ENCODE measurements around the gene PLD6. TPM values are rescaled to one million over a fixed set of nuclear protein-coding genes. Genes with fewer than 3 reads are reported as not detected.

Gene PLD6
- total RNA-seq, 5 donors from 2014 or later (not counting 1 experiment from before 2014, with no cell fraction given), result 7.3 to 18.3 (median 11.1) TPM

- Mint-ChIP-seq H3K36me3 (peaks cover 42% of the 10 kb centered on the region), H3K27ac (no peak overlapping the region), H3K4me3 (no peak overlapping the region), H3K4me1 (no peaks in the 10 kb centered on the region), H3K27me3 (no peaks in the 10 kb centered on the region), H3K9me3 (no peaks in the 10 kb centered on the region)
- no peaks in the 10 kb centered on the region for H3K27me3 ChIP-seq (replicated peaks in 1 of 2; ENCODE audit: control insufficient read depth in 2 of 2, extremely low read depth in 1 of 2, insufficient read depth in 2 of 2, low read length in 1 of 2)
- ChIA-PET CTCF (interaction anchor here (0.5 to 0.6 kb wide), 2 partner anchors 32 to 816 kb away, joined by 7 read pairs; no protein-coding TSS in a partner anchor), POLR2A (interaction anchor here in 1 of 2 donors (0.6 kb wide), 1 partner anchor 35 kb away, joined by 4 read pairs; no protein-coding TSS in a partner anchor)
- WGBS (ENCODE audit: insufficient coverage), result 90% methylated on average over 3 of the region's 10 CpGs
- ATAC-seq (replicated peaks in 1 of 4), result no peak
- no peak overlapping the region for H3K27ac ChIP-seq (ENCODE audit: low read length)
- H3K9me3 ChIP-seq, result no peaks in the 10 kb centered on the region
- no peak for DNase-seq
- no peak overlapping the region for H3K4me3 ChIP-seq (ENCODE audit: control insufficient read depth in 1 of 2, extremely low read depth in 1 of 2, low read length in 1 of 2)
- no peaks in the 10 kb centered on the region for H3K4me1 ChIP-seq (ENCODE audit: control insufficient read depth in 1 of 2, extremely low read depth in 1 of 2, insufficient read depth in 2 of 2, low read length in 2 of 2)
- H3K36me3 ChIP-seq (ENCODE audit: control insufficient read depth in 2 of 2, extremely low read depth in 1 of 2, insufficient read depth in 1 of 2, low read length in 1 of 2), result peaks cover 17 to 56% of the 10 kb centered on the region in 2 donors
Observed at GRCh38 chr17:17213775-17214174, 7.6 kb upstream of the PLD6 start.

- Histone ChIP-seq H3K9me3 (no peaks in the 10 kb centered on the region), H3K27ac (ENCODE audit: low read length) (no peak overlapping the region), H3K27me3 (replicated peaks in 1 of 2; ENCODE audit: control insufficient read depth in 2 of 2, extremely low read depth in 1 of 2, insufficient read depth in 2 of 2, low read length in 1 of 2) (no peaks in the 10 kb centered on the region), H3K4me1 (ENCODE audit: control insufficient read depth in 1 of 2, extremely low read depth in 1 of 2, insufficient read depth in 2 of 2, low read length in 2 of 2) (peaks cover 2 to 33% of the 10 kb centered on the region in 2 experiments), H3K4me3 (ENCODE audit: control insufficient read depth in 1 of 2, extremely low read depth in 1 of 2, low read length in 1 of 2) (no peak overlapping the region), H3K36me3 (ENCODE audit: control insufficient read depth in 2 of 2, extremely low read depth in 1 of 2, insufficient read depth in 1 of 2, low read length in 1 of 2) (peaks cover 0 to 4% of the 10 kb centered on the region in 2 donors)
- ChIA-PET POLR2A (no interaction called here), CTCF (interaction anchor here in 1 of 2 donors (0.7 to 1.3 kb wide), 2 partner anchors 66 to 165 kb away, joined by 3 to 4 read pairs; no protein-coding TSS in a partner anchor)
- H3K27me3 Mint-ChIP-seq, result no peaks in the 10 kb centered on the region
- DNase-seq (peak in 1 of 35 experiments; percentile 50), ATAC-seq (replicated peaks in 1 of 4) (no peak)
- WGBS (ENCODE audit: insufficient coverage), result 50% methylated on average over 1 of the region's 8 CpGs
- peaks cover 24 to 29% (median 27%) of the 10 kb centered on the region in 3 donors for H3K4me1 Mint-ChIP-seq
- H3K9me3 Mint-ChIP-seq, result no peaks in the 10 kb centered on the region
- no peak overlapping the region for H3K4me3 Mint-ChIP-seq
- peak overlapping the region; percentile 4 to 66 for H3K27ac Mint-ChIP-seq
- peaks cover 9% of the 10 kb centered on the region for H3K36me3 Mint-ChIP-seq
Observed at GRCh38 chr17:17207998-17208397, 1.9 kb upstream of the PLD6 start.

GRCh38 chr17:17206913-17207335 lies 791 bp upstream of the PLD6 start:
- H3K27ac Mint-ChIP-seq, result peak overlapping the region; percentile 66 to 77
- Histone ChIP-seq H3K27ac (ENCODE audit: low read length) (peak overlapping the region; percentile 40), H3K36me3 (ENCODE audit: control insufficient read depth in 2 of 2, extremely low read depth in 1 of 2, insufficient read depth in 1 of 2, low read length in 1 of 2) (peaks cover 0 to 12% of the 10 kb centered on the region in 2 donors), H3K4me3 (ENCODE audit: control insufficient read depth in 1 of 2, extremely low read depth in 1 of 2, low read length in 1 of 2) (no peak overlapping the region), H3K9me3 (no peaks in the 10 kb centered on the region), H3K4me1 (ENCODE audit: control insufficient read depth in 1 of 2, extremely low read depth in 1 of 2, insufficient read depth in 2 of 2, low read length in 2 of 2) (peaks cover 2 to 34% of the 10 kb centered on the region in 2 experiments), H3K27me3 (replicated peaks in 1 of 2; ENCODE audit: control insufficient read depth in 2 of 2, extremely low read depth in 1 of 2, insufficient read depth in 2 of 2, low read length in 1 of 2) (no peaks in the 10 kb centered on the region)
- WGBS (ENCODE audit: insufficient coverage), result 81% methylated on average over 11 of the region's 16 CpGs
- DNase-seq (no peak), ATAC-seq (replicated peaks in 1 of 4) (no peak)
- H3K9me3 Mint-ChIP-seq, result no peaks in the 10 kb centered on the region
- peaks cover 12% of the 10 kb centered on the region for H3K36me3 Mint-ChIP-seq
- peaks cover 27 to 36% (median 28%) of the 10 kb centered on the region in 3 donors for H3K4me1 Mint-ChIP-seq
- H3K4me3 Mint-ChIP-seq, result peak overlapping the region; percentile 34 to 83 (median 66)
- ChIA-PET POLR2A (interaction anchor here (0.6 to 0.7 kb wide), 2 partner anchors 13 to 82 kb away, joined by 7 to 16 read pairs; no protein-coding TSS in a partner anchor), CTCF (interaction anchor here in 1 of 2 donors (1.3 kb wide), 1 partner anchor 65 kb away, joined by 4 read pairs; no protein-coding TSS in a partner anchor)
- no peaks in the 10 kb centered on the region for H3K27me3 Mint-ChIP-seq

- Histone ChIP-seq H3K36me3 (ENCODE audit: control insufficient read depth in 2 of 2, extremely low read depth in 1 of 2, insufficient read depth in 1 of 2, low read length in 1 of 2) (peaks cover 0 to 15% of the 10 kb centered on the region in 2 donors), H3K9me3 (no peaks in the 10 kb centered on the region), H3K27ac (ENCODE audit: low read length) (peak overlapping the region; percentile 69), H3K4me1 (ENCODE audit: control insufficient read depth in 1 of 2, extremely low read depth in 1 of 2, insufficient read depth in 2 of 2, low read length in 2 of 2) (peaks cover 2 to 34% of the 10 kb centered on the region in 2 experiments), H3K27me3 (replicated peaks in 1 of 2; ENCODE audit: control insufficient read depth in 2 of 2, extremely low read depth in 1 of 2, insufficient read depth in 2 of 2, low read length in 1 of 2) (no peaks in the 10 kb centered on the region), H3K4me3 (ENCODE audit: control insufficient read depth in 1 of 2, extremely low read depth in 1 of 2, low read length in 1 of 2) (peak overlapping the region; percentile 55 to 75)
- POLR2A ChIA-PET, result no interaction called here
- CTCF ChIA-PET, result no interaction called here
- Mint-ChIP-seq H3K4me3 (peak overlapping the region; percentile 83 to 89 (median 87)), H3K9me3 (no peaks in the 10 kb centered on the region), H3K27ac (peak overlapping the region; percentile 87 to 91), H3K4me1 (peaks cover 27 to 36% (median 28%) of the 10 kb centered on the region in 3 donors), H3K27me3 (no peaks in the 10 kb centered on the region), H3K36me3 (peaks cover 19% of the 10 kb centered on the region)
- peak in 34 of 35 experiments; percentile 17 to 77 (median 46) for DNase-seq
- WGBS (ENCODE audit: insufficient coverage), result 7% methylated on average over 67 of the region's 70 CpGs
- ATAC-seq (replicated peaks in 1 of 4), result peak; percentile 39 to 55 (median 48)
Observed at GRCh38 chr17:17205368-17206123, 587 bp downstream of the PLD6 start.

GRCh38 chr17:17204635-17205231 lies 1.4 kb downstream of the PLD6 start:
- CTCF ChIA-PET, result no interaction called here
- WGBS (ENCODE audit: insufficient coverage), result 58% methylated on average over 12 of the region's 14 CpGs
- no peaks in the 10 kb centered on the region for H3K27me3 ChIP-seq (replicated peaks in 1 of 2; ENCODE audit: control insufficient read depth in 2 of 2, extremely low read depth in 1 of 2, insufficient read depth in 2 of 2, low read length in 1 of 2)
- peaks cover 27 to 39% (median 28%) of the 10 kb centered on the region in 3 donors for H3K4me1 Mint-ChIP-seq
- peaks cover 22% of the 10 kb centered on the region for H3K36me3 Mint-ChIP-seq
- peaks cover 2 to 34% of the 10 kb centered on the region in 2 experiments for H3K4me1 ChIP-seq (ENCODE audit: control insufficient read depth in 1 of 2, extremely low read depth in 1 of 2, insufficient read depth in 2 of 2, low read length in 2 of 2)
- H3K27me3 Mint-ChIP-seq, result no peaks in the 10 kb centered on the region
- DNase-seq (no peak), ATAC-seq (replicated peaks in 1 of 4) (no peak)
- H3K4me3 Mint-ChIP-seq, result peak overlapping the region; percentile 83 to 89 (median 87)
- H3K36me3 ChIP-seq (ENCODE audit: control insufficient read depth in 2 of 2, extremely low read depth in 1 of 2, insufficient read depth in 1 of 2, low read length in 1 of 2), result peaks cover 0 to 15% of the 10 kb centered on the region in 2 donors
- POLR2A ChIA-PET, result no interaction called here
- peak overlapping the region; percentile 87 to 91 for H3K27ac Mint-ChIP-seq
- peak overlapping the region; percentile 55 to 75 for H3K4me3 ChIP-seq (ENCODE audit: control insufficient read depth in 1 of 2, extremely low read depth in 1 of 2, low read length in 1 of 2)
- no peaks in the 10 kb centered on the region for H3K9me3 ChIP-seq
- H3K9me3 Mint-ChIP-seq, result no peaks in the 10 kb centered on the region
- H3K27ac ChIP-seq (ENCODE audit: low read length), result peak overlapping the region; percentile 69

GRCh38 chr17:17204041-17204591 lies 2.0 kb downstream of the PLD6 start:
- ATAC-seq (replicated peaks in 1 of 4) (no peak), DNase-seq (peak in 1 of 35 experiments; percentile 15)
- 64% methylated on average over 15 of the region's 15 CpGs for WGBS (ENCODE audit: insufficient coverage)
- Histone ChIP-seq H3K4me3 (ENCODE audit: control insufficient read depth in 1 of 2, extremely low read depth in 1 of 2, low read length in 1 of 2) (peak overlapping the region in 1 of 2 donors; percentile 75), H3K4me1 (ENCODE audit: control insufficient read depth in 1 of 2, extremely low read depth in 1 of 2, insufficient read depth in 2 of 2, low read length in 2 of 2) (peaks cover 2 to 34% of the 10 kb centered on the region in 2 experiments), H3K36me3 (ENCODE audit: control insufficient read depth in 2 of 2, extremely low read depth in 1 of 2, insufficient read depth in 1 of 2, low read length in 1 of 2) (peaks cover 0 to 15% of the 10 kb centered on the region in 2 donors), H3K27me3 (replicated peaks in 1 of 2; ENCODE audit: control insufficient read depth in 2 of 2, extremely low read depth in 1 of 2, insufficient read depth in 2 of 2, low read length in 1 of 2) (no peaks in the 10 kb centered on the region), H3K27ac (ENCODE audit: low read length) (peak overlapping the region; percentile 38), H3K9me3 (no peaks in the 10 kb centered on the region)
- H3K27me3 Mint-ChIP-seq, result no peaks in the 10 kb centered on the region
- H3K9me3 Mint-ChIP-seq, result no peaks in the 10 kb centered on the region
- H3K27ac Mint-ChIP-seq, result peak overlapping the region; percentile 61 to 91
- H3K4me1 Mint-ChIP-seq, result peaks cover 27 to 39% (median 28%) of the 10 kb centered on the region in 3 donors
- ChIA-PET POLR2A (no interaction called here), CTCF (no interaction called here)
- H3K4me3 Mint-ChIP-seq, result peak overlapping the region; percentile 83 to 89 (median 87)
- peaks cover 22% of the 10 kb centered on the region for H3K36me3 Mint-ChIP-seq
